ENCODE measurements around the gene TCF4. TPM values are rescaled to one million over a fixed set of nuclear protein-coding genes. Genes with fewer than 3 reads are reported as not detected.

TCF4 gene
- total RNA-seq, 1 experiment from 2014 or later: 0.42 TPM

GRCh38 chr18:55229682-55230081, 358.3 kb downstream of the TCF4 start:
- POLR2A ChIA-PET: no interaction called here
- no peak overlapping the region for H3K4me3 ChIP-seq (replicated peaks in 1 of 2; ENCODE audit: low read depth in 1 of 2, low read length in 2 of 2)
- no peaks in the 10 kb centered on the region for H3K9me3 ChIP-seq (ENCODE audit: control insufficient read depth in 1 of 2, insufficient read depth in 1 of 2, low read depth in 1 of 2, low read length in 2 of 2)
- no peaks in the 10 kb centered on the region for H3K4me1 ChIP-seq (ENCODE audit: control insufficient read depth in 1 of 2, insufficient read depth in 2 of 2, low read length in 2 of 2)
- H4K20me1 ChIP-seq (ENCODE audit: insufficient read depth): no peaks in the 10 kb centered on the region
- RAD21 ChIA-PET (ENCODE audit: low non-redundant PET in 1 of 2, low total read pairs in 2 of 2, uncharacterized antibody in 2 of 2, unreplicated experiment in 2 of 2): no interaction called here
- H3K9ac ChIP-seq (ENCODE audit: low read length): no peak overlapping the region
- intact Hi-C loops (cut with micrococcal nuclease): loop anchor here (5.0 kb wide), 1 partner anchor 188 kb away; no protein-coding TSS in a partner anchor
- CTCF ChIA-PET: no interaction called here
- peaks cover 3% of the 10 kb centered on the region; the same call in 1 of the 2 replicates for H3K27me3 ChIP-seq (ENCODE audit: insufficient read depth, low read length)
- BruUV-seq (replicated peaks): no TSS peak
- H3K36me3 ChIP-seq (ENCODE audit: control insufficient read depth in 1 of 2, insufficient read depth in 2 of 2, low read length in 2 of 2): no peaks in the 10 kb centered on the region
- no peaks in the 10 kb centered on the region for H3K9me2 ChIP-seq (ENCODE audit: insufficient read depth)
- no peak overlapping the region for H3K27ac ChIP-seq (ENCODE audit: low read depth, low read length)
- DNase-seq (ENCODE audit: low read depth, low spot score) (no peak), ATAC-seq (no peak)
- TF ChIP-seq SRF (IDR thresholded peaks at IDR 0.05; ENCODE audit: low read depth) (no peak), REST (IDR thresholded peaks at IDR 0.05; ENCODE audit: low read depth) (no peak)
- no peak overlapping the region for H3K4me2 ChIP-seq (ENCODE audit: low read length)
- H3K79me2 ChIP-seq (ENCODE audit: insufficient read depth, low read length): no peaks in the 10 kb centered on the region
- no peak overlapping the region for H2AFZ ChIP-seq (ENCODE audit: low read depth, low read length, poor library complexity, severe bottlenecking)

- Histone ChIP-seq H4K20me1 (ENCODE audit: insufficient read depth) (no peaks in the 10 kb centered on the region), H3K9me3 (ENCODE audit: control insufficient read depth in 1 of 2, insufficient read depth in 1 of 2, low read depth in 1 of 2, low read length in 2 of 2) (no peaks in the 10 kb centered on the region), H3K4me3 (replicated peaks in 1 of 2; ENCODE audit: low read depth in 1 of 2, low read length in 2 of 2) (no peak overlapping the region), H3K36me3 (ENCODE audit: control insufficient read depth in 1 of 2, insufficient read depth in 2 of 2, low read length in 2 of 2) (no peaks in the 10 kb centered on the region), H3K9ac (ENCODE audit: low read length) (no peak overlapping the region), H3K27ac (ENCODE audit: low read depth, low read length) (no peak overlapping the region), H3K4me1 (ENCODE audit: control insufficient read depth in 1 of 2, insufficient read depth in 2 of 2, low read length in 2 of 2) (no peaks in the 10 kb centered on the region), H3K4me2 (ENCODE audit: low read length) (no peak overlapping the region), H2AFZ (ENCODE audit: low read depth, low read length, poor library complexity, severe bottlenecking) (no peak overlapping the region), H3K27me3 (ENCODE audit: insufficient read depth, low read length) (peaks cover 3% of the 10 kb centered on the region; the same call in 1 of the 2 replicates), H3K9me2 (ENCODE audit: insufficient read depth) (no peaks in the 10 kb centered on the region), H3K79me2 (ENCODE audit: insufficient read depth, low read length) (no peaks in the 10 kb centered on the region)
- TF ChIP-seq CTCF (IDR thresholded peaks at IDR 0.05 in 2 of 3, conservative IDR thresholded peaks at IDR 0.05 in 1 of 3; ENCODE audit: borderline replicate concordance in 1 of 3, insufficient read depth in 1 of 3, low read depth in 2 of 3, low read length in 2 of 3) (no peak), EZH2 (IDR thresholded peaks at IDR 0.05) (no peak)
- no TSS peak for BruUV-seq (replicated peaks)
- DNase-seq (ENCODE audit: low read depth, low spot score) (no peak), ATAC-seq (no peak)
- ChIA-PET POLR2A (no interaction called here), RAD21 (ENCODE audit: low non-redundant PET in 1 of 2, low total read pairs in 2 of 2, uncharacterized antibody in 2 of 2, unreplicated experiment in 2 of 2) (no interaction called here), CTCF (no interaction called here)
- intact Hi-C loops (cut with micrococcal nuclease): no loop called here
Observed at GRCh38 chr18:55228707-55229106, 359.3 kb downstream of the TCF4 start.
